ENCODE measurements around the gene AKAP11.
A peak's percentile ranks its signal among the peaks of the same experiment; 100 is the strongest.

Gene AKAP11

DNA sequence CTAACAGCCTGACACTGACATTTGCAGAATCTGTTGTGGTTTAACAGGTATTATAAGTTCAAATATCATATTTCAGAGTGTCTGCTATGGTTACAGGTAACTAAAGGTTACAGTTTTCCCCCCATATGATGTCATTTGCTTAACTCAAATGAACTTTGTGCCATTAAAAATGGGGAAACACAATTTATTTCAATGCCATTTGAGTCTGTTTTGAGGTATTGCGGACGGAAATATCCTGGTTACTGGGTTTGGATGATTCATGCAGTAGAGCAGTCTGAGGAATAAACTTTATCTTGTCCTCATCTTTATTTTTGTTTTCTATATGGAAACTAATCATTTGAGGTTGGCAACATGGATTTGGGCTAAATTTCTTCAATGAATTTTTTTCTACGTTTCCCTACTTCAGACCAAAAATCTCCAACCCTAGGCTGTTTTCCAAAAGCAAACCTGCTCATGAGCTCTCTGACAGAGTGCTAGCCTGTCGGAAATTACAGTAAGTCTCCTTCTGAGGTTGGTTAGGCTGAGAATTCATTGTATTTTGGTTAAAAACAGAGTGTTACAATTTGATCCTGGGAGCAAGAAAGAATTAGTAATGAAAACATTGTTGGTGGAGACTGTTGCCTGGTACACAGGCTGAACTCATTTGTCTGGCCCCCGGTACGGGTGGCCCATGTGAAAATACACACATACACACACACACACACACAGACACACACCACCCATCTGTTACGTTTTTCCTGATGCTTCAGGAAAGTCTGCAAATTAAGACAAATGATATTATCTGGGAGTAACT lies 66.1 kb downstream of the AKAP11 start:
- no peak overlapping the region for H3K4me3 ChIP-seq (replicated peaks in 1 of 2; ENCODE audit: low read depth in 2 of 2, low read length in 2 of 2)
- peak; percentile 11 to 15 for DNase-seq (ENCODE audit: low read depth in 2 of 2)
- TF ChIP-seq, protein P1, sequence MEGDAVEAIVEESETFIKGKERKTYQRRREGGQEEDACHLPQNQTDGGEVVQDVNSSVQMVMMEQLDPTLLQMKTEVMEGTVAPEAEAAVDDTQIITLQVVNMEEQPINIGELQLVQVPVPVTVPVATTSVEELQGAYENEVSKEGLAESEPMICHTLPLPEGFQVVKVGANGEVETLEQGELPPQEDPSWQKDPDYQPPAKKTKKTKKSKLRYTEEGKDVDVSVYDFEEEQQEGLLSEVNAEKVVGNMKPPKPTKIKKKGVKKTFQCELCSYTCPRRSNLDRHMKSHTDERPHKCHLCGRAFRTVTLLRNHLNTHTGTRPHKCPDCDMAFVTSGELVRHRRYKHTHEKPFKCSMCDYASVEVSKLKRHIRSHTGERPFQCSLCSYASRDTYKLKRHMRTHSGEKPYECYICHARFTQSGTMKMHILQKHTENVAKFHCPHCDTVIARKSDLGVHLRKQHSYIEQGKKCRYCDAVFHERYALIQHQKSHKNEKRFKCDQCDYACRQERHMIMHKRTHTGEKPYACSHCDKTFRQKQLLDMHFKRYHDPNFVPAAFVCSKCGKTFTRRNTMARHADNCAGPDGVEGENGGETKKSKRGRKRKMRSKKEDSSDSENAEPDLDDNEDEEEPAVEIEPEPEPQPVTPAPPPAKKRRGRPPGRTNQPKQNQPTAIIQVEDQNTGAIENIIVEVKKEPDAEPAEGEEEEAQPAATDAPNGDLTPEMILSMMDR (IDR thresholded peaks at IDR 0.05; ENCODE audit: low read depth, low read length), result no peak

DNA sequence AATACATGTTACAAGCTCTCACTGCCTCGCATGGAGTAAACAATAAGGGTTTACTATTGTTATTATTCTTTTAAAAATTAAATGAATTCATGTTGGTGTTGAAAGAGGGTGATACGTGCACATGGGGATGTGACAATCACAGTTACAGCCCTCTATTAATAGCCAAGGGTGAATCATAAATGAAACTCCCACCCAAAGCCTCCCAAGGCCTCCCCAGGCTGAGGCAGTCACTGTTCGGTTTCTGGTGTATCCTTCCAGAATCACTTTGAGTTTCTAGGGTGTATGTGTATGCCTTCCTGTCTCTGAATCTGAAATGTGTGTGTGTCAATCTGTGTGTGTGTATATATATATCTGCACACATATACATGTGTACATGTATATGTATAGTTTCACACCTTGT lies 73.4 kb downstream of the AKAP11 start:
- TF ChIP-seq, protein P1 (IDR thresholded peaks at IDR 0.05; ENCODE audit: low read depth, low read length), result no peak
- DNase-seq (ENCODE audit: low read depth in 2 of 2), result peak in 1 of 2 donors; percentile 12
- H3K4me3 ChIP-seq (replicated peaks in 1 of 2; ENCODE audit: low read depth in 2 of 2, low read length in 2 of 2), result no peak overlapping the region

DNA sequence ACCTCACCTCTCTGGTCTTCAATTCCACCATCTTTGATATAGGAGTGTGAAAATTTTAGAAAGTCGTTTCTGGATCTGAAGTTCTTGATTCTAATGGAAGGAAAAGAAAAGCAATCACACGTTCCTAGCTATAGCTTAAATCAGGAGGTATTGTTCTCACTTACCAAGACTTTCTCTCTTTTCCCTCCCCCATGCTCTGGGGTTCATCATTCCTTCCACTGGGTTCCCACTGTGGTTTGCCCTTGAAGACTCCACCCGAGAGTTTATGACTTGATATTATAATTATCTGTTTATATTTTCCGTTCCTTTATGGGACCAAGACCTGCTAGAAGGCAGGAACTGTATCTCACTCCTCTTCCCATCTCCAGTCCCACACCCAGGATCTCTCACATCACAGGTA lies 76.6 kb downstream of the AKAP11 start:
- no peak overlapping the region for H3K4me3 ChIP-seq (replicated peaks in 1 of 2; ENCODE audit: low read depth in 2 of 2, low read length in 2 of 2)
- DNase-seq (ENCODE audit: low read depth in 2 of 2), result no peak
- TF ChIP-seq, protein P1 (IDR thresholded peaks at IDR 0.05; ENCODE audit: low read depth, low read length), result no peak

DNA sequence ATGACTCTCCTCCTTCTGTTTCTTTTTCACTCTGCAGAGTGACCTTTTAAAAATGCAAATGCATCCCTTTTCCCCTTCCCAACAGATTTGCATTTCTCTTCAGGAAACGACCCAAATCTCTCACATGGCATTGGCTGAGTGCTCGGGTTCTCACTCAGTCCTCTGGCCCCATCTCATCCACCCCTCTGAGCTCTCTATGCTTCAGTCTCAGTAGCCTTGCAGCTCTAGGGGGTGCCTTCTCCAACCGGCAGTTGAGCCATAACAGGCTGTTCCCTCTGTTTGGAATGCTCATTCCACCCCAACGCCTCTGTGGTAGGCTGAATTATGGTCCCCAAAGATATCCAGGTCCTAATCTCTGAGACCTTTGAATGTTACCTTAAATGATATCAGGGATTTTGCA lies 78.2 kb downstream of the AKAP11 start:
- DNase-seq (ENCODE audit: low read depth in 2 of 2), result no peak
- no peak overlapping the region for H3K4me3 ChIP-seq (replicated peaks in 1 of 2; ENCODE audit: low read depth in 2 of 2, low read length in 2 of 2)
- TF ChIP-seq, protein P1 (IDR thresholded peaks at IDR 0.05; ENCODE audit: low read depth, low read length), result no peak

DNA sequence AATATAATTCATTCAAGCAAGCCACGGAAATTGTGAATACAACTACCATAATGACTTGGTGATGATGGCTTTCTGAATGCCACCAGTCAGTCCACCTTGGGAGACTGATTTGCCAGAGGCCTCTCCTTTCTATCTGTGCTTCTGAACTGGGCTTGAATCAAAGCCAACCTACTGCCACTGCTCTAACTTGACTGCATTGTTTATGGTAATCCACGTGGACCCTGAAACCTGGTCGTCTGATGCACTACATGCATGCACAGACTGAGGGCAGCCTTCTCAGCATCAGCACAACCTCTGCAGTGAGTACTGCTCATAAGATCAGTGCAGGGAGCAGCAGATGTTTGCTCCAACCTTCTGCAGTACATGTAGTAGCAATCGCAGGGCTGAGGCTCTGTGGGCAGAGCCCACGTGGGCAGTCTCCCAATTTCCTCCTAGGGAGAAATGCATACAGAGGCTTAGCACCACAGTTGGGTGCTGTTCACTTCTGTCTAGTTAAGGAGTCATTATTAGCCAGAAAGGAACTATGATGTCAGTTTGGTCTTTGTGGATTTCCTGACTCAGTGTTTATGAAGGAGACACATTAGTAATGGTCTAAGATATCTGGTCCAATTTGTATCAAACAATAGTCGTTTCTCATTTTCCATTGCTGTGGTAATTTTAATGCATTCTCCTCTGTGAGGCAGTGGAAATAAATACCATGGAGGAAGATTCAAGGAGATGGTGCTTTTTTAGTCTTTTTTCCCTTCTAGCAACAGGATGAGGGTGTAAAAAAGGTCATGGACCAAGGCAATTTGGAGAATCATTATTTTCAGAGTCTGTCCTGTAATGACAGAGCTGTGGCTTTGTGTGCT lies 82.5 kb downstream of the AKAP11 start:
- peak; percentile 67 to 88 for DNase-seq (ENCODE audit: low read depth in 2 of 2)
- TF ChIP-seq, protein P1 (IDR thresholded peaks at IDR 0.05; ENCODE audit: low read depth, low read length), result peak; percentile 24
- H3K4me3 ChIP-seq (replicated peaks in 1 of 2; ENCODE audit: low read depth in 2 of 2, low read length in 2 of 2), result no peak overlapping the region

DNA sequence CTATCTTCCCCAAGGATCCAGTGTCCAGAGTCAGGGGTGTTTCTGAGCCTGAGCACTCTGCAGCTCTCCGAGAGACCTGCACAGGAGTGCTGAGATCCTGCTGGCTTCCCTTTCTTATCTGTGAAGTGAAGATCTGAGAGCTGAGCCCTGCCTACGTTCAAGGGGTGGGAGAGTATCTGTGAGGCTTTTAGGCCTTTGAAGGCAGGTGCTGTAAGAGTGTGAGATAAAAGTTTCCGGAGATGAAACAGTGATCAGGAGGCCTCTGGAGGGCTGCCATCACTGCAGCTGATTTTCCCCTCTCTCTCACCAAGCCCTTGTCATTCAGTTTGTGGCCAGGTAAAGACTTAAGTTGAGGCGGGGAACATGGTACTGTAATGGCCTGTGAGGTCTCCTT lies 83.1 kb downstream of the AKAP11 start:
- TF ChIP-seq, protein P1 (IDR thresholded peaks at IDR 0.05; ENCODE audit: low read depth, low read length), result no peak
- no peak overlapping the region for H3K4me3 ChIP-seq (replicated peaks in 1 of 2; ENCODE audit: low read depth in 2 of 2, low read length in 2 of 2)
- no peak for DNase-seq (ENCODE audit: low read depth in 2 of 2)
